Cardiac muscle cell (in vitro differentiated cells and primary cell): ENCODE data around the gene UMAD1. TPM values are rescaled to one million over a fixed set of nuclear protein-coding genes. Genes with fewer than 3 reads are reported as not detected.

Source experiments
- DNase-seq, 2 donors: peaks; one replicate each; pipeline versions ENCODE4 v3.0.0 to v3.0.0-alpha.2; 2010 to 2017; ENCODE audit warnings: low read depth in 1 of 2, low spot score in 1 of 2
- H3K27ac ChIP-seq: fragments of 200-600 bp; sonication (generic); 2 replicates; pipeline ENCODE4 v1.5.1; 2016
- H3K27me3 ChIP-seq: fragments of 200-600 bp; sonication (generic); 2 replicates; pipeline ENCODE4 v1.6.0; 2016; ENCODE audit warnings: control low read depth
- H3K36me3 ChIP-seq: fragments of 200-600 bp; sonication (generic); 2 replicates; pipeline ENCODE4 v1.5.1; 2016; ENCODE audit warnings: control low read depth
- H3K4me1 ChIP-seq: fragments of 200-600 bp; sonication (generic); 2 replicates; pipeline ENCODE4 v1.8.1; 2017; ENCODE audit warnings: low read depth, mild to moderate bottlenecking, mixed run types
- H3K4me3 ChIP-seq: fragments of 200-600 bp; sonication (generic); 2 replicates; pipeline ENCODE4 v1.5.1; 2016; ENCODE audit warnings: mild to moderate bottlenecking
- H3K9me3 ChIP-seq: fragments of 200-600 bp; sonication (generic); 2 replicates; pipeline ENCODE4 v1.5.1; 2017; ENCODE audit warnings: low read depth, mild to moderate bottlenecking, control low read depth
- polyA plus RNA-seq: library from polyadenylated mRNA; unstranded; fragments of >200 nt; fragmentation: Nextera tagmentation; extraction: Ambion mirVana; gene quantifications from 2 replicates; pipeline ENCODE4 v1.2.1, GENCODE V29; 2016
- total RNA-seq: library from RNA; depleted of rRNA; stranded (reverse); fragments of >200 nt; gene quantifications from 2 replicates; pipeline ENCODE4 v1.2.3, GENCODE V29; 2016
- TF ChIP-seq, protein P1 (sequence below): IDR thresholded peaks from 2 replicates; pipeline ENCODE4 v1.5.1; 2012; ENCODE audit warnings: low read depth, mild to moderate bottlenecking, low read length

Gene UMAD1
- total and polyA plus RNA-seq, 2 experiments from 2014 or later = 8.2 to 12.9 TPM

DNA sequence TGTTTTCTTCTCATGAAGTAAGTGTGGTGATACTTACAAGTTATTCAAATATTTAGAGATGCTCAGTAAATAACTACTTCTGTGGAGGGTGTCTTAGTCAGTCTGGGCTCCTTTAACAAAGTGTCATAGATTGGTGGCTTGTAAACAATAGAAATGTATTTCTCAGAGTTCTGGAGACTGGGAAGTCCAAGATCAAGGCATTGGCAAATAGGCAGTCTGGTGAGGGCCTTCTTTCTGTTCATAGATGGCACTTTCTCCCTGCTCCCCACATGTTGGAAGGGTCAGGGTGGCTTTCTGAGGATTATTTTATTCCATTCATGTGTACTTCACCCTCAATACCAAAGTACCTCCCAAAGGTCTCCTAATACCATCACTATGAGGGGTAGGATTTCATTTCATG is 59.4 kb downstream of the UMAD1 start:
- no peak overlapping the region for H3K27ac ChIP-seq
- TF ChIP-seq, protein P1, sequence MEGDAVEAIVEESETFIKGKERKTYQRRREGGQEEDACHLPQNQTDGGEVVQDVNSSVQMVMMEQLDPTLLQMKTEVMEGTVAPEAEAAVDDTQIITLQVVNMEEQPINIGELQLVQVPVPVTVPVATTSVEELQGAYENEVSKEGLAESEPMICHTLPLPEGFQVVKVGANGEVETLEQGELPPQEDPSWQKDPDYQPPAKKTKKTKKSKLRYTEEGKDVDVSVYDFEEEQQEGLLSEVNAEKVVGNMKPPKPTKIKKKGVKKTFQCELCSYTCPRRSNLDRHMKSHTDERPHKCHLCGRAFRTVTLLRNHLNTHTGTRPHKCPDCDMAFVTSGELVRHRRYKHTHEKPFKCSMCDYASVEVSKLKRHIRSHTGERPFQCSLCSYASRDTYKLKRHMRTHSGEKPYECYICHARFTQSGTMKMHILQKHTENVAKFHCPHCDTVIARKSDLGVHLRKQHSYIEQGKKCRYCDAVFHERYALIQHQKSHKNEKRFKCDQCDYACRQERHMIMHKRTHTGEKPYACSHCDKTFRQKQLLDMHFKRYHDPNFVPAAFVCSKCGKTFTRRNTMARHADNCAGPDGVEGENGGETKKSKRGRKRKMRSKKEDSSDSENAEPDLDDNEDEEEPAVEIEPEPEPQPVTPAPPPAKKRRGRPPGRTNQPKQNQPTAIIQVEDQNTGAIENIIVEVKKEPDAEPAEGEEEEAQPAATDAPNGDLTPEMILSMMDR = no peak
- H3K4me3 ChIP-seq = no peak overlapping the region
- H3K4me1 ChIP-seq = peaks cover 6% of the 10 kb centered on the region
- DNase-seq = no peak
- no peaks in the 10 kb centered on the region for H3K27me3 ChIP-seq
- H3K36me3 ChIP-seq = no peaks in the 10 kb centered on the region
- no peaks in the 10 kb centered on the region for H3K9me3 ChIP-seq

- H3K4me1 ChIP-seq = peaks cover 6% of the 10 kb centered on the region
- no peaks in the 10 kb centered on the region for H3K9me3 ChIP-seq
- no peaks in the 10 kb centered on the region for H3K36me3 ChIP-seq
- no peaks in the 10 kb centered on the region for H3K27me3 ChIP-seq
- no peak for DNase-seq
- no peak overlapping the region for H3K27ac ChIP-seq
- TF ChIP-seq, protein P1 = no peak
- no peak overlapping the region for H3K4me3 ChIP-seq
These were observed 61.0 kb downstream of the UMAD1 start for GRCh38 chr7:7701527-7701926.

- Histone ChIP-seq H3K4me3 (no peak overlapping the region), H3K9me3 (no peaks in the 10 kb centered on the region), H3K27me3 (no peaks in the 10 kb centered on the region), H3K36me3 (no peaks in the 10 kb centered on the region), H3K27ac (no peak overlapping the region), H3K4me1 (peaks cover 6% of the 10 kb centered on the region)
- TF ChIP-seq, protein P1 = no peak
- no peak for DNase-seq
These were observed 62.3 kb downstream of the UMAD1 start for GRCh38 chr7:7702826-7703225.

- Histone ChIP-seq H3K9me3 (no peaks in the 10 kb centered on the region), H3K4me1 (peaks cover 6% of the 10 kb centered on the region), H3K27ac (no peak overlapping the region), H3K36me3 (no peaks in the 10 kb centered on the region), H3K4me3 (no peak overlapping the region), H3K27me3 (no peaks in the 10 kb centered on the region)
- TF ChIP-seq, protein P1 = no peak
- DNase-seq = no peak
These were observed 62.9 kb downstream of the UMAD1 start for GRCh38 chr7:7703427-7703826.

DNA sequence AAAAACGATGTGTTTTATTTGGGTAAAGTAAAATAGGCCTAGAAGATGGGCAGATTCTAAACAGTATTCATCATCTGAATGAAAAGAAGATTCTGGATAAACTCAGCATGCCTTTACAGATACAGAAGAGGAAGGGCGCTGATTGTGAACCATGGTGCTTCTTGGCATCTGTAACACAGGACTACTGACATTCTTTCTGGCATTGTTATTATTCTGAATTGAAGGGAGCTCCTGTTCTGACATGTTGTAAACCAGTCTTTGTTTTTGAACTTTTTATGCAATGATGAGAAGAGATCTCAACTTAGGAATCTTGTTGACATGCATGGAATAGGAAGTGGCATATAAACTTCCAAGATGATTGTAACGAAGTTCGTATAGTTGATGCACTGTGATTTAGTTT is 64.3 kb downstream of the UMAD1 start:
- Histone ChIP-seq H3K4me3 (no peak overlapping the region), H3K27me3 (no peaks in the 10 kb centered on the region), H3K36me3 (no peaks in the 10 kb centered on the region), H3K9me3 (no peaks in the 10 kb centered on the region), H3K4me1 (peaks cover 13% of the 10 kb centered on the region), H3K27ac (no peak overlapping the region)
- TF ChIP-seq, protein P1 = no peak
- no peak for DNase-seq

DNA sequence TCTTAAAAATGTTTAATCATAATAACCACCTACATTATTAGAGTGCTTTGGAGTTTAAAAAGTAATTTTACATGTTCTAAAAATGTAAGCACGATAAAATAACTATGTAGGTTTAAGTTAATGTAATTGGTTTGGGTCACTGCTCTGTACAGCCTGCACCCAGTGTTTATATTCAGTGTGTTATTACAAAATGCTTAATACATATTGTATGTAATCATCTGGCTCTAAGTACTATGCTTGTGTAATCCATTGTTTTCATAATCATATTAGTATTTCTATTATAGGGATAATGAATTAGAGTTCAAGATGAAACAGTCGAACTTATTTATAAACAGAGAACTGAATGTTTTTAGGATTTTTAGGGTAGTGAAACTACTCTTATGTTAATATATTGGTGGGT is 64.8 kb downstream of the UMAD1 start:
- Histone ChIP-seq H3K36me3 (no peaks in the 10 kb centered on the region), H3K27ac (no peak overlapping the region), H3K4me1 (peaks cover 13% of the 10 kb centered on the region), H3K9me3 (no peaks in the 10 kb centered on the region), H3K27me3 (no peaks in the 10 kb centered on the region), H3K4me3 (no peak overlapping the region)
- no peak for DNase-seq
- TF ChIP-seq, protein P1 = no peak
